ENCODE measurements around the gene CTXN2. TPM values are rescaled to one million over a fixed set of nuclear protein-coding genes. Genes with fewer than 3 reads are reported as not detected.

CTXN2 gene
- total and polyA plus RNA-seq, 11 donors = not detected

DNA sequence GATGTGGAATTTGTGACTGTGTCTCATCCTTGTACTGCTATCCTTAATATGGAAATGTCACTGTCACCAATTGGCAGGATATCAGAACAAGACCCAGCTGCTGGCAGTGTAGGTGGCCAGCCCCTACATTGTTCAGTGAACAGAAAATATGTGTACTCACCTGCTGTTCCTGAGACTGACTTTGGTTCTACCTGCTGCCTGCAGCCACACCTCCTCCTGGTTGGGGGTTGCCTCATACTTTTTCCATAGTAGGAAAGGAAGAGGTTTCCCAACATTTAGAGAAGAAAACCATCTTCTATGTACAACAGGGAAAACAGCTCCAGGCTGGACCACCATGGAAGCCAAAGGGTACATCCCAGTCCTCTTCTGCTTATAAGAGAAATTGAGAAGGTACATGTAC, 50.5 kb downstream of the CTXN2 start:
- no peak for DNase-seq
- no peak overlapping the region for H3K27ac ChIP-seq

DNA sequence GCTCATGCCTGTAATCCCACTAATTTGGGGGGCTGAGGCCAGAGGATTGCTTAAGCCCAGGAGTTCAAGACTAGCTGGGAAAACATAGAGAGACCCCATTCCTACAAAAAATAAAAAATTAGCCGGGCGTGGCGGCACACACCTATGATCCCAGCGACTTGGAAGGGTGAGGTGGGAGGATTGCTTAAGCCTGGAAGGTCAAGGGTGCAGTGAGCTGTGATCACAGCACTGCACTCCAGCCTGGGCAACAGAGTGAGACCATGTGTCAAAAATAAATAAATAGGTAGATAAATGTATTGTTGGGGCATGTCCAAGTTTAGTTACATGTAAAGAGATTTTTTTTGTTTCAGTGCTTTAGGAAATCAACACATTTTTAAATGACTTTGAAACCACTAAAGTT, 51.1 kb downstream of the CTXN2 start:
- Histone ChIP-seq H3K27ac (no peak overlapping the region), H3K9me3 (no peaks in the 10 kb centered on the region), H3K4me1 (no peaks in the 10 kb centered on the region), H3K4me3 (no peak overlapping the region), H3K36me3 (no peaks in the 10 kb centered on the region), H3K27me3 (peaks cover 0 to 5% (median 0%) of the 10 kb centered on the region in 9 donors)
- intact Hi-C loops (cut with DNase I) = loop anchor here in 1 of 10 donors (10.0 kb wide), 1 partner anchor 128 kb away; no protein-coding TSS in a partner anchor
- TF ChIP-seq POLR2A (IDR thresholded peaks at IDR 0.05) = no peak
- TF ChIP-seq, protein P1, sequence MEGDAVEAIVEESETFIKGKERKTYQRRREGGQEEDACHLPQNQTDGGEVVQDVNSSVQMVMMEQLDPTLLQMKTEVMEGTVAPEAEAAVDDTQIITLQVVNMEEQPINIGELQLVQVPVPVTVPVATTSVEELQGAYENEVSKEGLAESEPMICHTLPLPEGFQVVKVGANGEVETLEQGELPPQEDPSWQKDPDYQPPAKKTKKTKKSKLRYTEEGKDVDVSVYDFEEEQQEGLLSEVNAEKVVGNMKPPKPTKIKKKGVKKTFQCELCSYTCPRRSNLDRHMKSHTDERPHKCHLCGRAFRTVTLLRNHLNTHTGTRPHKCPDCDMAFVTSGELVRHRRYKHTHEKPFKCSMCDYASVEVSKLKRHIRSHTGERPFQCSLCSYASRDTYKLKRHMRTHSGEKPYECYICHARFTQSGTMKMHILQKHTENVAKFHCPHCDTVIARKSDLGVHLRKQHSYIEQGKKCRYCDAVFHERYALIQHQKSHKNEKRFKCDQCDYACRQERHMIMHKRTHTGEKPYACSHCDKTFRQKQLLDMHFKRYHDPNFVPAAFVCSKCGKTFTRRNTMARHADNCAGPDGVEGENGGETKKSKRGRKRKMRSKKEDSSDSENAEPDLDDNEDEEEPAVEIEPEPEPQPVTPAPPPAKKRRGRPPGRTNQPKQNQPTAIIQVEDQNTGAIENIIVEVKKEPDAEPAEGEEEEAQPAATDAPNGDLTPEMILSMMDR (IDR thresholded peaks at IDR 0.05) = no peak
- WGBS, 4 donors = 88 to 95% (median 93%) methylated on average over 4 of the region's 4 CpGs
- DNase-seq (no peak), ATAC-seq (no peak)

More for the DNA sequence above, 50.5 kb downstream of the CTXN2 start:
- Histone ChIP-seq H3K36me3 (no peaks in the 10 kb centered on the region), H3K4me3 (no peak overlapping the region), H3K9me3 (no peaks in the 10 kb centered on the region), H3K27me3 (peaks cover 0 to 5% (median 0%) of the 10 kb centered on the region in 9 donors), H3K4me1 (no peaks in the 10 kb centered on the region)
- no peak for ATAC-seq
- TF ChIP-seq, protein P1 (IDR thresholded peaks at IDR 0.05) = no peak
- no peak for TF ChIP-seq POLR2A (IDR thresholded peaks at IDR 0.05)
- intact Hi-C loops (cut with DNase I) = loop anchor here in 1 of 10 donors (10.0 kb wide), 1 partner anchor 127 kb away; no protein-coding TSS in a partner anchor

DNA sequence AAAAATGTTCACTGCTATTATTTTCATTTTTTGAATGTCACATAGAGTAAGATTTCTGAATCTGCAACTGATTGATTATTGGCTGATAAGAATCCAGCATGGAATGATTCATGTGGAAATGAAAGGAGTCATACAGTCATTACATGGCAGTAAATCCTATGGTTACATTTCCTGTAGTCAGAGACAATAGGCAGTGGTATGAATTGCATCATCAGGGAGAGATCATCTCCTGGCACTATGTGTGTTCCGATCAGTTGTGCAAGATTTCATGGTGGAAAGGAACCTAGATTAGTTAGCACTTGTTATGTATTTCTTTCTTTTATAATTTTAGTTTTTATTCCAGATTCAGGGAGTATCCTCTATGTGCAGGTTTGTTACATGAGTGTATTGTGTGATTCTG, 53.5 kb downstream of the CTXN2 start:
- no peak overlapping the region for H3K4me3 ChIP-seq
- 75 to 84% (median 80%) methylated on average over 1 of the region's 1 CpG for WGBS, 4 donors
- H3K4me1 ChIP-seq = no peaks in the 10 kb centered on the region
- no peak overlapping the region for H3K27ac ChIP-seq
- H3K27me3 ChIP-seq = peaks cover 0 to 5% (median 0%) of the 10 kb centered on the region in 9 donors
- TF ChIP-seq, protein P1 (IDR thresholded peaks at IDR 0.05) = no peak
- TF ChIP-seq POLR2A (IDR thresholded peaks at IDR 0.05) = no peak
- no peak for DNase-seq
- no peaks in the 10 kb centered on the region for H3K36me3 ChIP-seq
- intact Hi-C loops (cut with DNase I) = loop anchor here in 2 of 10 donors (5.0 to 10.0 kb wide), 2 partner anchors 130 to 133 kb away; no protein-coding TSS in a partner anchor
- no peaks in the 10 kb centered on the region for H3K9me3 ChIP-seq
- no peak for ATAC-seq

DNA sequence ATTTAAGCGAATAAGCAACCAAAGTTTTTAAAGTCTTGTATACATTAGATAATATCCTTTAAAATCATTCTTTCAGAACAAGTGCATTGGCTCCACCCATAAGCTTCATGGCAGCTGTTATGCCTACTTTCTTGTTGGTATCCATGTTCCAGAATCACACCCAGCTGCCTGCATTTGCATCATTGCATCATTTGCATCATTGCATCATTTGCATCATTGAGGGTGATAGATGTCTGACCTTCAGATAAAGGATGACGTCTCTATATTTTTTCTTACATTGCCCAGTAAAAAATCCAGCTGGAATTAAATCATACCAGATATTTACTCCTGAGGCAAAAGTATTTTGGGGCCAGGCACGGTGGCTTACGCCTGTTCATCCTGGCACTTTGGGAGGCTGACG, 56.9 kb downstream of the CTXN2 start:
- WGBS, 4 donors = 65 to 93% (median 86%) methylated on average over 5 of the region's 5 CpGs
- no peaks in the 10 kb centered on the region for H3K9me3 ChIP-seq
- TF ChIP-seq, protein P1 (IDR thresholded peaks at IDR 0.05) = no peak
- no peak for TF ChIP-seq POLR2A (IDR thresholded peaks at IDR 0.05)
- intact Hi-C loops (cut with DNase I) = loop anchor here in 2 of 10 donors (5.0 to 10.0 kb wide), 2 partner anchors 134 to 136 kb away; no protein-coding TSS in a partner anchor
- H3K27me3 ChIP-seq = peaks cover 0 to 4% (median 0%) of the 10 kb centered on the region in 9 donors
- no peaks in the 10 kb centered on the region for H3K4me1 ChIP-seq
- H3K27ac ChIP-seq = no peak overlapping the region
- no peak for DNase-seq
- H3K4me3 ChIP-seq = no peak overlapping the region
- no peaks in the 10 kb centered on the region for H3K36me3 ChIP-seq
- ATAC-seq = no peak

All from heart left ventricle (tissue), 16 donors.